GM21528 (cell line): ENCODE measurements around the gene GRIK4.

Experiments
- ATAC-seq: cut with Tn5 transposase; IDR thresholded peaks from one replicate; pipeline ENCODE4 v1.9.1; 2021; ENCODE audit warnings: mild to moderate bottlenecking, moderate library complexity; ENCODE audit not compliant: unreplicated experiment, low FRiP score

GRIK4 gene

GRCh38 chr11:120694726-120695125, 183.2 kb downstream of the GRIK4 start:
- ATAC-seq: no peak

DNA sequence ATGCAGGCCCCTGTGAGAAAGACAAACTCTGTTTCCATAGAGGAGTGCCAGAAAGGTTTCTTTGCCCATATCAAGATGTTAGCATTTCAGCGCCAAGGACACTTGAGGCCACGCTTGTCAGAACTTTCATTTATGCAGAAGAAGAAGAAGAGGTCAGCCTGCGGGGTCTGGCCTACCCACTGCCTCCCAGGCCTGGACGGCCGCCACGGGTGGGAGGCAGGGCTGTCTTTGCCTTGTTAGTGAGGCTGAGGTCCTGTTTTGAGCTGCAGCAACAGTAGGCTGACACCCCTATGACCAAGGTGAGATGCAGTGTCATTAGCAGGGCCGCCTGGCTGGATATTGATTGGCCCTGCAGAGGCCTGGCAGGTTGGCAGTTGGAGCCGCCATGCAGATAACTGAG, 183.9 kb downstream of the GRIK4 start:
- ATAC-seq: no peak

- ATAC-seq: no peak
These were observed 184.4 kb downstream of the GRIK4 start for GRCh38 chr11:120695939-120696338.

GRCh38 chr11:120696597-120697218, 185.2 kb downstream of the GRIK4 start:
- no peak for ATAC-seq

- ATAC-seq: no peak
These were observed 187.4 kb downstream of the GRIK4 start for GRCh38 chr11:120698918-120699317.

DNA sequence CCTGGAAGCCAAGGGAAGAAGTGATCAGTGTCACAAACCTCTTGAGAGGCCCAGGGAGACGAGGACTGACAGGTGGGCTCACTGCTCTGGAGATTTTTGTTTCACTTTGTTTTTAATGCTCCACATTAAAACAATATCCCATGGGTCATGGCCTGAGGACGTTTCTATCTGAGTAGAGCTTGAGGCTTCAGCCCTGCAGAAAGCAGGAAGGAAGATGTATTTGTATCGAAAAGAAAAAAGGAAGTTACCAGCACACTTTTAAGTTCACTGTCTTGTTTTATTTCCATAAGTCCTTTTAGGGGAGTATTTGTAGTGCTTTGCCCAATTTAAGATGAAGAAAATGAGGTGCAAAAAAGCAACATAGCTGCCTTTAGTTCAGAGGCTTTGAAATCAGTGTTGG, 191.1 kb downstream of the GRIK4 start:
- ATAC-seq: no peak

- ATAC-seq: peak; percentile 75
These were observed 192.0 kb downstream of the GRIK4 start for GRCh38 chr11:120703358-120704152.

- peak; percentile 22 for ATAC-seq
These were observed 192.8 kb downstream of the GRIK4 start for GRCh38 chr11:120704256-120704750.

- ATAC-seq: no peak
These were observed 194.7 kb downstream of the GRIK4 start for GRCh38 chr11:120706257-120706656.

GRCh38 chr11:120707098-120707497, 195.6 kb downstream of the GRIK4 start:
- no peak for ATAC-seq

- ATAC-seq: no peak
These were observed 196.1 kb downstream of the GRIK4 start for GRCh38 chr11:120707663-120708062.

DNA sequence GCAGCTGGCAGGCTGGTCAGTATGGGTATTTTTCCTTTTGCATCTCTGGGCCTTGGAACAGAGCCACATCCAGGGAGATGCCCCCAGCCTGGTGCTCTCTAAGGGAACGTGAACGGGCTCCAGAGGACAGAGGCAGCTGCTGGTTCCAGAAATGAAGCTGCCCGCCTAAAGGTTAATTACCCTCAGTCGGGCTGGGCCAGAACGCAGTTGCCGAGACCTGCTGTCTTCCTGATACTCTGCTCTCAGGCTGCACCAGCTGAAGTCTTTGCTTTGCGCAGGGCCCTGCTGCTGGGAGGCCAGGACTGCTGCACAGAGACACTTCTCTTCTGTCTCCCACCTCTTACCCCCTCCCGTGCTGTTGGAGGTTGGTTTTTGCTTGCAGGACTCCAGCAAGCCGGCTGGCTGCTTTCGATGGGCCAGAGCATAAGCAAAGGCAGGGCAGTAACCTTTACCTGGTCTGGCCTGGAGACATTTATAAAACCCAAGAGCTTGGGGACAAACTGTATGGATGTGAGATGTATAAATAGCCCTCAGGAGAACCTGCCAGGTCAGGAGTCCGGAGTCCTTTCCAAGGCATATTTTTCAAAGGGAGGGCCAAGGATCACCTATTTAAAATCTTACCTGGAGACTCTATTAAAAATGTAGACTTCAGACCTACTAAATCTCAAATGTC, 197.1 kb downstream of the GRIK4 start:
- ATAC-seq: no peak

- peak; percentile 76 for ATAC-seq
These were observed 198.3 kb downstream of the GRIK4 start for GRCh38 chr11:120709808-120710207.

DNA sequence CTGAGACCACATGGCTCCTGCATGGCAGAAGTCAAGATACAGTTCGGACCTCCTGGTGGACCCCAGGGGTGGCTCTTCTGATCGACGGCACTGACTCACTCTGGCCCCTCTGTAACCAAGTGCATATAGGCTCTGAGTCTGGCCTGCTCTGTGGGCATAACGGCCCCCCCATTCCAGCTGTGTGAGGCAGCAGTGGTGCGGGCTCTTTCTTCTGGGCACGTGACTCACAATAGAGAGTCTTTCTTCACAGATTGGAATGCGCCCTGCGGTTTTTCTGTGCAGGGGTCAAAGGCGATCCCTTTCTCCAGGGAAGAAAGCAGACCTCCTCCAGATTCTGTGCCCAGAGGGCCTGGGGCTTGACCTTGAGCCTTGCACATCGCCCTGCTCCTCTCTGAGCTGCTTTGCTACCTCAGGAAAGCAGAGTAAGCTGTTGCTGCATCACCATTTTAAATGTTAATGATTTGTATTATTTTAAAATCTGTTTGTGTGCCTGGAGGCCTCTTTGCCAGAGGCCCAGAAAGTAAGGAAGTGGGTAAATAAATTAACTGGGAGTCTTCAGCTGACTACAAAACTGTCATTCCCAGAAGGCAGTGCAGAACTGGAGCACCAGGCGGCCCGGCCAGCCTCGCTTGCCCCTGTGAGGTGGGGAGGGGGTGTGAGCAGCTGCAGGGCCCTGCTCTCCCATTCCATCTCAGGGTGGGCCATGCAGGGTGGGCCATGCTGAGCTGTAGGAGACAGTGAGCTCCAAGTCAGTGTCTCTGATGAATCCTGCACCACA, 199.0 kb downstream of the GRIK4 start:
- no peak for ATAC-seq

- ATAC-seq: no peak
These were observed 200.5 kb downstream of the GRIK4 start for GRCh38 chr11:120712014-120712413.

DNA sequence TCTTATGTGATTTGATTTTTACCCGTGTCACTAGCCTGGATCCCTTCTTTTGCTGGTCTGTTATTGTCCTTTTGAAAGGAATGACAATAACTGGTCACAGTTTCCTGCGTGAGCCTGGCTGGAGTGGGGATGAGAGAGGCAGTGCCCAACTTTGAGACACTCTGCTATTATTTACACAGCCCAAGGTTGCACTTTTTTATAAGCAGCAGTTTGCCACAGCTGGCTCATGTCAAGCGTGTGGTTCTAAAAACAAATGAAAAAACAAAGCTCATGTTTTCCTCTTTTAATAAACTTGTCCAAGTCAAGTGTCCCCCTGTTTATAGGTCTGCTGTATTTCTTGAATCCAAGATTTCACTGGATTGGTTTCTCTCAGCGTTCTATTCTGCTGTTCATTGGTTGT, 201.3 kb downstream of the GRIK4 start:
- ATAC-seq: no peak

DNA sequence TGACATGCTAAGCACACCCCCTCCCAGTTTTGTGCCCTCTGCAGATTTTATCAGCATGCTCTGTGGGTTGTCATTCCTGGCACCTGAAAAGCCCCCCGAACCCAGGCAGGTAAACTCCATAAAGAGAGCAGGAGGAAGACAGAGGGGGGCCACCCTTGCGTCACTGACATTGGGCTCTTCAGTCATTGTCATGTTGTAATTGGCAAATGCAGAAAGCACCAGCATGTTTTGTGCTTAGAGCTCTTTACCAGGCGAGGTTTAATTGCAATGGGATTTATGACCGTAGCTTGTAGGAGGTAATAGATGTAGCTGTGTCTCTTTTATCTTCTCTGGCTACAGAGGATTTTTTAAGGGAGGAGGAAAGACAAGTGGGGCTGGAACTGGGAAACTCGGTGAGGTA, 201.7 kb downstream of the GRIK4 start:
- no peak for ATAC-seq

GRCh38 chr11:120714438-120714837, 202.9 kb downstream of the GRIK4 start:
- ATAC-seq: no peak

- no peak for ATAC-seq
These were observed 203.7 kb downstream of the GRIK4 start for GRCh38 chr11:120715239-120715638.

GRCh38 chr11:120717042-120717441, 205.5 kb downstream of the GRIK4 start:
- ATAC-seq: no peak

DNA sequence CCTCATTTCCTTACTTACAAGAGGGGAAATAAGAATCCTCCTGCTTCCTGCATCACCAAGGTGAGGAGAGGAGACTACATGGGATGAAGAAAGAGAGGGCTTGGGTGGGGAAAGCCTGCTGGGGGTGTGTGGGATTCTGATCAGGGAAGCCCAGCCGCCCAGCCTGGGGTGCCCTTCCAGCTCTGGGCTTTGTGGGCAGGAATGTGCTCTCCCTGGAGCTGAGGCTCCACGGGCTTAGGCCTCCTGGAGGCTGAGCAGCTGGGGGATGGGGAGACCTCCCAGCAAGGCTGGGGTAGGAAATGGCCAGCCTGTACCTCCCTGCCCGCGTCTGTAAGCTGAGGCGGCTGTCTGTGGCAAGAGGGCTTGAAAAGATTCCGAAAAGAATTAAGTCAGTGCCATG, 206.1 kb downstream of the GRIK4 start:
- ATAC-seq: no peak
